Measurements from ENCODE around the gene AGAP1. TPM values are rescaled to one million over a fixed set of nuclear protein-coding genes. Genes with fewer than 3 reads are reported as not detected.

AGAP1 gene
- total RNA-seq, 4 donors from 2014 or later: 23.4 to 46.5 (median 29.3) TPM

- H3K4me1 ChIP-seq: no peaks in the 10 kb centered on the region
- TF ChIP-seq POLR2A (IDR thresholded peaks at IDR 0.05): no peak
- no peak for TF ChIP-seq CTCF (IDR thresholded peaks at IDR 0.05)
- H3K36me3 ChIP-seq: no peaks in the 10 kb centered on the region
- WGBS, 2 donors: 90 to 93% methylated on average over 17 of the region's 17 CpGs
- H3K27me3 ChIP-seq: no peaks in the 10 kb centered on the region
- H3K4me3 ChIP-seq (replicated peaks in 1 of 3): no peak overlapping the region
- intact Hi-C loops (cut with DNase I): no loop called here
- H3K9me3 ChIP-seq: no peaks in the 10 kb centered on the region
- no peak for DNase-seq
- H3K27ac ChIP-seq: no peak overlapping the region
Observed at GRCh38 chr2:235949567-235950472, 456.0 kb downstream of the AGAP1 start.

GRCh38 chr2:235950473-235950809 lies 456.6 kb downstream of the AGAP1 start:
- H3K36me3 ChIP-seq: no peaks in the 10 kb centered on the region
- H3K9me3 ChIP-seq: no peaks in the 10 kb centered on the region
- DNase-seq: no peak
- TF ChIP-seq POLR2A (IDR thresholded peaks at IDR 0.05) (no peak), CTCF (IDR thresholded peaks at IDR 0.05) (no peak)
- no peaks in the 10 kb centered on the region for H3K27me3 ChIP-seq
- no peak overlapping the region for H3K27ac ChIP-seq
- intact Hi-C loops (cut with DNase I): no loop called here
- WGBS, 2 donors: 64% methylated on average over 3 of the region's 3 CpGs
- no peaks in the 10 kb centered on the region for H3K4me1 ChIP-seq
- H3K4me3 ChIP-seq (replicated peaks in 1 of 3): no peak overlapping the region

GRCh38 chr2:235951493-235951892 lies 457.6 kb downstream of the AGAP1 start:
- H3K27ac ChIP-seq: no peak overlapping the region
- intact Hi-C loops (cut with DNase I): no loop called here

GRCh38 chr2:235951982-235952381 lies 458.1 kb downstream of the AGAP1 start:
- H3K27ac ChIP-seq: no peak overlapping the region
- no peak for DNase-seq

More at GRCh38 chr2:235951493-235951892, 457.6 kb downstream of the AGAP1 start:
- H3K4me1 ChIP-seq: no peaks in the 10 kb centered on the region
- no peak for TF ChIP-seq POLR2A (IDR thresholded peaks at IDR 0.05)
- TF ChIP-seq CTCF (IDR thresholded peaks at IDR 0.05): no peak
- H3K4me3 ChIP-seq (replicated peaks in 1 of 3): no peak overlapping the region
- no peaks in the 10 kb centered on the region for H3K27me3 ChIP-seq
- 77 to 79% methylated on average over 6 of the region's 6 CpGs for WGBS, 2 donors
- H3K9me3 ChIP-seq: no peaks in the 10 kb centered on the region
- H3K36me3 ChIP-seq: no peaks in the 10 kb centered on the region
- DNase-seq: no peak

More at GRCh38 chr2:235951982-235952381, 458.1 kb downstream of the AGAP1 start:
- 61 to 63% methylated on average over 2 of the region's 2 CpGs for WGBS, 2 donors
- Histone ChIP-seq H3K4me1 (no peaks in the 10 kb centered on the region), H3K4me3 (replicated peaks in 1 of 3) (no peak overlapping the region), H3K27me3 (no peaks in the 10 kb centered on the region), H3K9me3 (no peaks in the 10 kb centered on the region), H3K36me3 (no peaks in the 10 kb centered on the region)
- intact Hi-C loops (cut with DNase I): no loop called here
- TF ChIP-seq POLR2A (IDR thresholded peaks at IDR 0.05): no peak
- no peak for TF ChIP-seq CTCF (IDR thresholded peaks at IDR 0.05)

Measured in thyroid gland (tissue), 4 donors.